NT2/D1 (cell line): Measurements from ENCODE around the gene RCCD1.
A peak's percentile ranks its signal among the peaks of the same experiment; 100 is the strongest.

Source experiments
- DNase-seq: peaks from one replicate; pipeline ENCODE4 v3.0.0-alpha.2; 2011; ENCODE audit warnings: low read depth, low spot score
- H3K27me3 ChIP-seq: 2 replicates; pipeline ENCODE4 v1.6.0; 2011; ENCODE audit warnings: mild to moderate bottlenecking; ENCODE audit not compliant: insufficient read length, insufficient read depth
- H3K36me3 ChIP-seq: 2 replicates; pipeline ENCODE4 v1.6.1; 2011; ENCODE audit warnings: mild to moderate bottlenecking, low read length, mixed read lengths; ENCODE audit not compliant: insufficient read depth, insufficient read length
- H3K4me1 ChIP-seq: 2 replicates; pipeline ENCODE4 v1.5.1; 2011; ENCODE audit not compliant: insufficient read depth, insufficient read length
- H3K4me3 ChIP-seq: 2 replicates; pipeline ENCODE4 v1.5.1; 2011; ENCODE audit warnings: low read depth; ENCODE audit not compliant: insufficient read length
- H3K9ac ChIP-seq: 2 replicates; pipeline ENCODE4 v1.6.0; 2011; ENCODE audit warnings: low read depth; ENCODE audit not compliant: insufficient read length
- H3K9me3 ChIP-seq: 2 replicates; pipeline ENCODE4 v1.5.1; 2011; ENCODE audit warnings: mild to moderate bottlenecking, low read length; ENCODE audit not compliant: insufficient read depth
- SUZ12 ChIP-seq: IDR thresholded peaks from 2 replicates; pipeline ENCODE4 v1.6.1; 2011; ENCODE audit not compliant: insufficient read length, insufficient read depth; ENCODE audit errors: extremely low read depth
- YY1 ChIP-seq: IDR thresholded peaks from 2 replicates; pipeline ENCODE4 v1.6.1; 2011; ENCODE audit not compliant: insufficient read length, insufficient read depth
- ZNF274 ChIP-seq: IDR thresholded peaks from 2 replicates; pipeline ENCODE4 v1.6.1; 2011; ENCODE audit warnings: mild to moderate bottlenecking, low read depth, low read length

Gene RCCD1

GRCh38 chr15:90932660-90932991, 22.1 kb upstream of the RCCD1 start:
- peaks cover 18% of the 10 kb centered on the region for H3K27me3 ChIP-seq
- peaks cover 13% of the 10 kb centered on the region for H3K36me3 ChIP-seq
- H3K4me1 ChIP-seq: peaks cover 8% of the 10 kb centered on the region
- TF ChIP-seq ZNF274 (no peak), YY1 (no peak), SUZ12 (no peak)
- no peak for DNase-seq
- H3K9ac ChIP-seq: peak overlapping the region; percentile 58
- no peaks in the 10 kb centered on the region for H3K9me3 ChIP-seq
- peak overlapping the region; percentile 76 for H3K4me3 ChIP-seq

DNA sequence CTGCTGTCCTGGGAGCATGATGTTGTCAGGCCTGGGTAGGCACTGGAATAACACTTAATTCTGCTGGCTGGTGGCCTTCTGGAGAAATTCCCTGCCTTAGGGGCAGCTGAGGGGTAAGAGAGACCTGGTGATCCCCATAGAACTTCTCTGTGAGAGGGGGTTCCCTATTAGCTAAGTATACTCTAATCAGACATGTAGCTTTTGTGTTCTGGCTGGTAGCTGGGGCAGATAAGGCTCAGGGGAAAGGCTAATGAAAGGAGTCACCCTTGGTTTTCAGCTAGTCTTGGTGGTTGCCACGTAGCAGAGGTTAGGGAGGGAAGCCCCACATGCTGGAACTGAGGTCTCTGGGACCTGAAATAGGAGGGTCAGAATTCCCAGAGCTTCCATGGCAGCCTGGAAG, 21.4 kb upstream of the RCCD1 start:
- Histone ChIP-seq H3K9me3 (no peaks in the 10 kb centered on the region), H3K9ac (no peak overlapping the region), H3K27me3 (peaks cover 18% of the 10 kb centered on the region), H3K36me3 (peaks cover 20% of the 10 kb centered on the region), H3K4me3 (no peak overlapping the region), H3K4me1 (peaks cover 8% of the 10 kb centered on the region)
- no peak for DNase-seq
- TF ChIP-seq YY1 (no peak), SUZ12 (no peak), ZNF274 (no peak)

- H3K9me3 ChIP-seq: no peaks in the 10 kb centered on the region
- H3K9ac ChIP-seq: peak overlapping the region; percentile 72
- peaks cover 27% of the 10 kb centered on the region for H3K36me3 ChIP-seq
- DNase-seq: peak; percentile 88
- H3K4me1 ChIP-seq: peaks cover 8% of the 10 kb centered on the region
- peak overlapping the region; percentile 77 for H3K4me3 ChIP-seq
- TF ChIP-seq YY1 (no peak), ZNF274 (no peak), SUZ12 (no peak)
- peaks cover 18% of the 10 kb centered on the region for H3K27me3 ChIP-seq
These were observed 20.3 kb upstream of the RCCD1 start for GRCh38 chr15:90934256-90934948.

DNA sequence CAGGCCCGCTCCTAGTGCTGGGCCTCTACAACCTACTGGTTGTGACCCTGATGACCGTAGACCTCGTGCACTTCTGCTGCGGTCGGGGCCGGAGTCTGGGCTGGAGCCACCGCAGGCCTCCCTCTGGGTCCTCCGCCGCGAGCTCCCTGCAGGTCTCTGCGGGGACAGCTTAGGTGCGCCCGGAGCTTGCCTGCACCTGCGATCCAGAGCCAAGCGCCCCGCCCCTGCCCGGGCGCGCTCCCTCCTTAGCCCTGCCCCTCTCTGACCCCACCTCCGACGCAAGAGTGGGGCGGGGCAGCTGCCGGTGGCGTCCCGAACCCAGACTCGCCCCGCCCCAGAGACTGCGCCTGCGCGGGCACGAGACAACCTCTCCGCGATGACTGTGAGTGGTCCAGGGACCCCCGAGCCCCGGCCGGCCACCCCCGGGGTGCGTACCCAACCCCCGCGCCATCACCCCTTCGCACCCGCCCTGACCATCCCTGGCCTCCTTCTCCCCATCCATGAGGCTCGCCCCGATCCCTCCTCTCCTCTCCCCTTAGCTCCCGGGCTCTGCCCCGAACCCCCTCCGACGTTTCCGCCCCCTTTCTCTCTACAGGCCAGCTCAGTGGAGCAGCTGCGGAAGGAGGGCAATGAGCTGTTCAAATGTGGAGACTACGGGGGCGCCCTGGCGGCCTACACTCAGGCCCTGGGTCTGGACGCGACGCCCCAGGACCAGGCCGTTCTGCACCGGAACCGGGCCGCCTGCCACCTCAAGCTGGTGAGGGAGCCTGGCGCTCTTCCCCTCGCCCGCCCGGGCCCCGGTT, 19.5 kb upstream of the RCCD1 start, which contains the start of gene UNC45A:
Gene UNC45A, plus strand, starts transcription at position 337 of the 803 bp plus-strand sequence. Its CDS starts 40 bp downstream, at position 377.
- no peak for TF ChIP-seq SUZ12
- TF ChIP-seq YY1: no peak
- TF ChIP-seq ZNF274: no peak
- no peaks in the 10 kb centered on the region for H3K9me3 ChIP-seq
- peak within 1 kb of the TSS; percentile 77 for H3K4me3 ChIP-seq
- peaks cover 18% of the 10 kb centered on the region for H3K27me3 ChIP-seq
- H3K36me3 ChIP-seq: peaks cover 35% of the 10 kb centered on the region
- peaks cover 8% of the 10 kb centered on the region for H3K4me1 ChIP-seq
- peak within 1 kb of the TSS; percentile 83 for H3K9ac ChIP-seq
- peak; percentile 84 for DNase-seq

DNA sequence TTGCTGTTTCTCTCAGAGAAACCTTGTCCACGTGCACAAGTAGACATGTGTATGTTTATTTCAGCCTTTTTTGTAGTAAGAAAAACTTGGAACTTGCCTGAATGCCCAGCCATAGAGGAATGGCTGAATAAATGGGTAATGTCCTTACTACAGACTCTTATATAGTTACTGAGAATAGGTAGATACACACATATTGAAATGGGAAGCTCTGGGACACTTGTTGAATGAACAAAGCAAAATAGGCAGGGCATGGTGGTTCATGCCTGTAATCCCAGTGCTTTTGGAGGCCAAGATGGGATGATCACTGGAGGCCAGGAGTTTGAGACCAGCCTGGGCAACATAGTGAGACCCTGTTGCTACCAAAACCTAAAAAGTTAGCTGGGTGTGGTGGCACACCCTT, 17.9 kb upstream of the RCCD1 start:
- TF ChIP-seq YY1 (no peak), ZNF274 (no peak), SUZ12 (no peak)
- Histone ChIP-seq H3K36me3 (peaks cover 47% of the 10 kb centered on the region), H3K9me3 (no peaks in the 10 kb centered on the region), H3K27me3 (peaks cover 18% of the 10 kb centered on the region), H3K4me1 (peaks cover 3% of the 10 kb centered on the region), H3K4me3 (no peak overlapping the region), H3K9ac (no peak overlapping the region)
- no peak for DNase-seq

- Histone ChIP-seq H3K9me3 (no peaks in the 10 kb centered on the region), H3K4me1 (peaks cover 3% of the 10 kb centered on the region), H3K36me3 (peaks cover 61% of the 10 kb centered on the region), H3K9ac (no peak overlapping the region), H3K27me3 (peaks cover 10% of the 10 kb centered on the region), H3K4me3 (no peak overlapping the region)
- no peak for TF ChIP-seq YY1
- TF ChIP-seq ZNF274: no peak
- no peak for TF ChIP-seq SUZ12
- DNase-seq: no peak
These were observed 16.4 kb upstream of the RCCD1 start for GRCh38 chr15:90938261-90938660.

GRCh38 chr15:90939756-90940155, 14.9 kb upstream of the RCCD1 start:
- no peak for DNase-seq
- peaks cover 75% of the 10 kb centered on the region for H3K36me3 ChIP-seq
- no peak for TF ChIP-seq SUZ12
- no peak for TF ChIP-seq YY1
- no peak for TF ChIP-seq ZNF274

More at GRCh38 chr15:90939756-90940155, 14.9 kb upstream of the RCCD1 start:
- Histone ChIP-seq H3K4me1 (peaks cover 3% of the 10 kb centered on the region), H3K9ac (no peak overlapping the region), H3K9me3 (no peaks in the 10 kb centered on the region), H3K4me3 (no peak overlapping the region), H3K27me3 (no peaks in the 10 kb centered on the region)
